Ovary (tissue), 9 donors: ENCODE results near the gene ST6GALNAC3. TPM values are rescaled to one million over a fixed set of nuclear protein-coding genes. Genes with fewer than 3 reads are reported as not detected.

ENCODE experiments used
- DNase-seq, 5 donors: peaks; one replicate each; pipeline ENCODE4 v3.0.0-alpha.2; 2019 to 2020
- H3K27ac ChIP-seq, 2 donors: fragments of 200-600 bp; one replicate each; pipeline versions ENCODE4 v1.5.1 to v1.8.0; 2019 to 2022
- H3K27me3 ChIP-seq: fragments of 200-600 bp; one replicate; pipeline ENCODE4 v1.8.0; 2022
- H3K36me3 ChIP-seq: fragments of 200-600 bp; sonication (generic); one replicate; pipeline ENCODE4 v1.5.1; 2019
- H3K4me1 ChIP-seq: one replicate; pipeline ENCODE4 v1.8.1; 2013; ENCODE audit warnings: mild to moderate bottlenecking, moderate library complexity; ENCODE audit not compliant: insufficient read depth
- H3K4me3 ChIP-seq: fragments of 200-600 bp; sonication (generic); one replicate; pipeline ENCODE4 v1.5.1; 2017
- H3K9me3 ChIP-seq, 2 donors: fragments of 200-600 bp in 1 of 2; sonication (generic) in 1 of 2; one replicate each; pipeline versions ENCODE4 v1.5.1 to v1.8.1; 2013 to 2019; ENCODE audit warnings: mild to moderate bottlenecking in 1 of 2, moderate library complexity in 1 of 2
- EP300 ChIP-seq: sonication (generic); formaldehyde crosslinking; IDR thresholded peaks from one replicate; pipeline ENCODE4 v1.6.1; 2017; ENCODE audit warnings: antibody characterized with exemption
- POLR2A ChIP-seq: fragments of 450-650 bp; IDR thresholded peaks from one replicate; pipeline ENCODE4 v1.6.1; 2017; ENCODE audit warnings: antibody characterized with exemption, mild to moderate bottlenecking, moderate library complexity
- WGBS, 3 donors: extraction: QIAGEN DNeasy Blood & Tissue Kit in 1 of 3; methylation state at CpG; one replicate each; pipeline versions ENCODE4 v1.1.5 to v1.1.7; 2013 to 2017; 5-methylcytosine and 5-hydroxymethylcytosine counted together
- intact Hi-C, 4 donors: fragments of 100-400 bp; cut with DNase I; formaldehyde crosslinking; loops; one replicate each; pipeline versions ENCODE4 v1.11.0 to v1.15.1; 2022 to 2023
- polyA plus RNA-seq, 2 donors: library from polyadenylated mRNA; stranded (reverse); fragments of 200-250 nt in 1 of 2; fragments of 350-450 nt in 1 of 2; fragmentation: Illumina TruSeq in 1 of 2; extraction: RNeasy Lipid Tissue Mini Kit (QIAGEN cat#74804) in 1 of 2; gene quantifications; one replicate each; pipeline ENCODE4 v1.2.3, GENCODE V29; 2013 to 2014
- total RNA-seq, 7 donors: library from RNA; depleted of rRNA in 2 of 7; stranded (reverse); fragments of >200 nt in 2 of 7; fragmentation: NEBNext Ultra II Directional in 3 of 7; extraction: Animal tissue kit (Norgen Biotek cat#: 25700) in 3 of 7; gene quantifications; one replicate each; pipeline versions ENCODE4 v1.1.0 to v1.2.4, GENCODE V29; 2016 to 2023
- TF ChIP-seq, protein P1 (sequence below), 3 donors: fragments of 450-650 bp in 2 of 3; fragments of 200-600 bp in 1 of 3; IDR thresholded peaks; one replicate each; pipeline versions ENCODE4 v1.5.1 to v1.8.0; 2016 to 2022; ENCODE audit warnings: antibody characterized with exemption in 3 of 3, mild to moderate bottlenecking in 1 of 3
- donor health status: DM: no; HTN: no; CAD: no; lungs with moderate emphysema.
- donor health status: DM: no; HTN: no; CAD: no.
- donor health status: Bipolar disorder and iron deficiency.
- donor health status: DM: yes; HTN: yes; CAD: no.
- donor health status: DM: no; HTN: no; CAD: no.
- donor health status: DM: yes; HTN: yes; CAD: no.

Gene ST6GALNAC3
- total and polyA plus RNA-seq, 9 donors = 1.9 to 6.7 (median 4.0) TPM

DNA sequence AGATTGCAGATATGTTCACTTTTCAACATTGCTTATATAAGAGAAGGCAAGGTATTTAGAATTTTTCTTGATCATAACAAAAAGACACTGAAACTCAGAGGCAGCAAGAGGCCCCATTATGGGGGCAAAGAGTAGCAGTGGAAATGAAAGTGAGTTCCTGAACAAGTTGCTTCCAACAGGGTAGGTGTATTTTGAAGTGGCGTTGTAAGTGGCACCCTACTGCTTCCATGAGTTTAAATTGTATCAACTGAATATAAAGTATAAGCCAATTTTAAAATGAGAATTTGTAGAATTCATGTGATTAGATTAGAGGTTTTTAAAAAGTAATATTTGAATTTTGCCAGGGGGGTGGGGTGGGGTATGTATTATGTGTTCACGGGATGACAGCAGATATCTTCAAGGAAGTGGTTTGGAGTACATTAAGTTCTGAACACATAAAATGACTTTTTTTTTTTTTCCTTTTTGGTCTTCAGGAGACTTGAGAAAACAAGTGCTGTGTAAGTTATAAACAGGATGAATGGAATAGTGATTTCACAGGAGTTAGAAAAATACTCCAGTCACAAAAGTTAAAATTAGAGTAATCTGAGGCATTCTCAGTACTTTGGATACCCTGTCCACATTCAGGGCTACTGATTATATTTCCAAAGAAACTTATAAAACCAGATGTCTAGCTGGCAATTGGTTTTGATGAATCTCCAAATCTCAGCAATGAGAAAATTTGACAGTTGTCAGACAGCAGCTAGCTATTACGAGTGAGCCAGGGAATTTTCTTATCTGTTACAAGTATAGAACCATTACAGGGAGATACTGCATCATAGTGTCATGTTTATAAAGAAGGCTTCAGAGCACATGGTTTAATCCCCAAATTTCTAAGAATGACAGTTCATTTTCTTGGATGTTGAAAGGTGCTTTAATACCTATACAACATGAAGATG, 182.0 kb downstream of the ST6GALNAC3 start:
- H3K27ac ChIP-seq = no peak overlapping the region
- no peaks in the 10 kb centered on the region for H3K9me3 ChIP-seq
- DNase-seq = no peak
- intact Hi-C loops = no loop called here
- H3K4me1 ChIP-seq = no peaks in the 10 kb centered on the region
- H3K4me3 ChIP-seq = no peak overlapping the region
- WGBS, 3 donors = 46 to 51% (median 48%) methylated on average over 3 of the region's 3 CpGs
- TF ChIP-seq, protein P1, sequence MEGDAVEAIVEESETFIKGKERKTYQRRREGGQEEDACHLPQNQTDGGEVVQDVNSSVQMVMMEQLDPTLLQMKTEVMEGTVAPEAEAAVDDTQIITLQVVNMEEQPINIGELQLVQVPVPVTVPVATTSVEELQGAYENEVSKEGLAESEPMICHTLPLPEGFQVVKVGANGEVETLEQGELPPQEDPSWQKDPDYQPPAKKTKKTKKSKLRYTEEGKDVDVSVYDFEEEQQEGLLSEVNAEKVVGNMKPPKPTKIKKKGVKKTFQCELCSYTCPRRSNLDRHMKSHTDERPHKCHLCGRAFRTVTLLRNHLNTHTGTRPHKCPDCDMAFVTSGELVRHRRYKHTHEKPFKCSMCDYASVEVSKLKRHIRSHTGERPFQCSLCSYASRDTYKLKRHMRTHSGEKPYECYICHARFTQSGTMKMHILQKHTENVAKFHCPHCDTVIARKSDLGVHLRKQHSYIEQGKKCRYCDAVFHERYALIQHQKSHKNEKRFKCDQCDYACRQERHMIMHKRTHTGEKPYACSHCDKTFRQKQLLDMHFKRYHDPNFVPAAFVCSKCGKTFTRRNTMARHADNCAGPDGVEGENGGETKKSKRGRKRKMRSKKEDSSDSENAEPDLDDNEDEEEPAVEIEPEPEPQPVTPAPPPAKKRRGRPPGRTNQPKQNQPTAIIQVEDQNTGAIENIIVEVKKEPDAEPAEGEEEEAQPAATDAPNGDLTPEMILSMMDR (IDR thresholded peaks at IDR 0.05) = no peak
- TF ChIP-seq POLR2A = no peak
- TF ChIP-seq EP300 = no peak
- H3K27me3 ChIP-seq = no peaks in the 10 kb centered on the region
- no peaks in the 10 kb centered on the region for H3K36me3 ChIP-seq

DNA sequence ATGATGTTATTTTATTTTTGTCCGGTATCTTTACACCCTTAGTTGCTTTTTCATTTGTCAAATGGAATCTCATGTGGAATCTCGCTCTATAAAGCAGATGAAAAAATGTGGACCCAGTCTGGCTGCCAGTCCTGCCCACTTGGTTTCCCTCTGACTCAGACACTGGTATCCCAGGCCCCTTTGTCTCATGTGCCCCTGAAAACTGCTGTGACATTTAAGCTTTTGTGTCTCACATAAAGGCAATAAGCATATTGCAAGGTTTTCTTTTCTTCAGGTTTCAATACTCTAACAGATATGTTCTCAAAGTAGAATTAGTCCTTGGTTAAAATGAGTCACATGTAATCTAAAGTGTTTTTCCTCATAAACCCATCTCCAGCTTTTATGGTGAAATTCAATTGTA, 183.3 kb downstream of the ST6GALNAC3 start:
- TF ChIP-seq, protein P1 (IDR thresholded peaks at IDR 0.05) = no peak
- TF ChIP-seq EP300 (no peak), POLR2A (no peak)
- intact Hi-C loops = no loop called here
- Histone ChIP-seq H3K9me3 (no peaks in the 10 kb centered on the region), H3K27me3 (no peaks in the 10 kb centered on the region), H3K36me3 (no peaks in the 10 kb centered on the region), H3K4me1 (no peaks in the 10 kb centered on the region), H3K27ac (no peak overlapping the region), H3K4me3 (no peak overlapping the region)
- no peak for DNase-seq
- 95 to 98% (median 98%) methylated on average over 2 of the region's 2 CpGs for WGBS, 3 donors

DNA sequence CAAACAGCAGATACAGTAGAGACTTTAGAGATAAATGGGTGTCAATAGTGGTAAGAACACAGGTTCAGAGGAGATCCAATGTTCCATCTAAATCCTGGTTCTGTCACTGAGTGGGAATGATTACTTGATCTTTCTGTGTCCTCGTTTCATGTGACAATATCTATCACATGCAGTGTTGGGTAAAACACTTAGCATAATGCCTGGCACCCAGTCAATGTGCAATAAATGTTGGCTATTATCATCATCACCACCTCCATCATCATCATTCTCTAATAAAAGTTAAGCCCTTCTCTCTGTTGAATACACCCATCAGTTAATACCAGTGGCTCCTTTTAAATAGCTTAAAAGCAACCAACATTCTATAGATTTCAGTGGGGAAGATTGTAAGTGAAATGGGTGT, 184.7 kb downstream of the ST6GALNAC3 start:
- Histone ChIP-seq H3K9me3 (no peaks in the 10 kb centered on the region), H3K36me3 (no peaks in the 10 kb centered on the region), H3K27ac (no peak overlapping the region), H3K4me3 (no peak overlapping the region), H3K4me1 (no peaks in the 10 kb centered on the region), H3K27me3 (no peaks in the 10 kb centered on the region)
- no peak for TF ChIP-seq EP300
- no peak for DNase-seq
- intact Hi-C loops = no loop called here
- WGBS, 3 donors = 87 to 96% (median 90%) methylated on average over 1 of the region's 1 CpG

DNA sequence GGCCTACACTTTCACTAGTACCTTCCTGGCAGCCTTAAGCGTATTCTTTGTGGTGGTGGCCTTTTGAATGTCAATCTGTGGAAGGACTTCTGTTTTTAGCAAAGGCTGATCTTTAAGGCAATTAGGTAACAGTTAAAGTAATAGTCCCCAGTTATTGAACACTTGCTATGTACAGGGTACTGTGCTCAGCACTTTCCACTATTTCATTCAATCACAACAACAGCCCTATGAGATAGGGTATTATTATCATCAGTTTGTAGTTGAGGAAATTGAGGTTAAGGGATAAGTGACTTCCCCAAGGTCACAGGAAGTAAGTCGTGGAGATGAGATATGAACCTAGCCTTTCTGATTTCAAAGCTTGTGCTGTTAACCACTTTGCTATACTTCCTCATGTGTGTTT, 185.7 kb downstream of the ST6GALNAC3 start:
- TF ChIP-seq, protein P1 (IDR thresholded peaks at IDR 0.05) = no peak
- TF ChIP-seq EP300 = no peak
- no peak for TF ChIP-seq POLR2A
- Histone ChIP-seq H3K36me3 (no peaks in the 10 kb centered on the region), H3K4me1 (no peaks in the 10 kb centered on the region), H3K27ac (no peak overlapping the region), H3K9me3 (no peaks in the 10 kb centered on the region), H3K4me3 (no peak overlapping the region), H3K27me3 (no peaks in the 10 kb centered on the region)
- DNase-seq = no peak
- 48 to 60% (median 49%) methylated on average over 2 of the region's 2 CpGs for WGBS, 3 donors
- intact Hi-C loops = no loop called here

DNA sequence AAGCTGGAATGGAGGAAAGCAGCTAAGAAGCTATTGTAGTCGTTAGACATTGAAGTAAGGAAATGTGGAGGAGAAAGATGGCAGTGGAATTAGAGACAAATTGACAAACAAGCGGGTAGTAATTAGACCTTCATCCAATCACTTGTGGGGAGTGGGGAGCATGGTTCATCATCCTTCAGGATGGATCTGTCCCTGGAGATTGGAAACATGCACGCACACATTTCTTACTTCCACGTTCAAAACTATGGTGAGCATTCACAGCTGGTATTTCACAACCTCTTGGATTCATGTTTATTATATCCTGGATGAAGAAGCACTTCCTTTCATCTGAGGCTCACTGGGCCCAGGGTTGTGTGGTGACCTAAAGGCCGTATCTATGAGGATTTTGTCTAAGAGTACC, 188.1 kb downstream of the ST6GALNAC3 start:
- intact Hi-C loops = no loop called here
- H3K4me1 ChIP-seq = no peaks in the 10 kb centered on the region
- H3K9me3 ChIP-seq = no peaks in the 10 kb centered on the region
- TF ChIP-seq, protein P1 (IDR thresholded peaks at IDR 0.05) = no peak
- TF ChIP-seq EP300 (no peak), POLR2A (no peak)
- WGBS, 3 donors = 73 to 81% (median 76%) methylated on average over 5 of the region's 5 CpGs
- no peak overlapping the region for H3K4me3 ChIP-seq
- H3K27ac ChIP-seq = no peak overlapping the region
- H3K36me3 ChIP-seq = no peaks in the 10 kb centered on the region
- no peak for DNase-seq
- H3K27me3 ChIP-seq = no peaks in the 10 kb centered on the region
